COR-L47 (cell line): ENCODE results near the gene TRAF5.
A peak's percentile ranks its signal among the peaks of the same experiment; 100 is the strongest.
"Not testable (repeated sequence)": the region's sequence is repeated elsewhere in the genome, so short reads cannot be mapped to it uniquely, and the experiment has no call there.

ENCODE experiments used
- DNase-seq: peaks from one replicate; lab custom pipeline; 2025; lab: John Stamatoyannopoulos, UW

The TRAF5 gene

GRCh38 chr1:211378844-211379243 lies 52.2 kb downstream of the TRAF5 start:
- no peak for DNase-seq

- no peak for DNase-seq
These were observed 52.8 kb downstream of the TRAF5 start for GRCh38 chr1:211379446-211379845.

- DNase-seq, result no peak
These were observed 55.0 kb downstream of the TRAF5 start for GRCh38 chr1:211381481-211382181.

DNA sequence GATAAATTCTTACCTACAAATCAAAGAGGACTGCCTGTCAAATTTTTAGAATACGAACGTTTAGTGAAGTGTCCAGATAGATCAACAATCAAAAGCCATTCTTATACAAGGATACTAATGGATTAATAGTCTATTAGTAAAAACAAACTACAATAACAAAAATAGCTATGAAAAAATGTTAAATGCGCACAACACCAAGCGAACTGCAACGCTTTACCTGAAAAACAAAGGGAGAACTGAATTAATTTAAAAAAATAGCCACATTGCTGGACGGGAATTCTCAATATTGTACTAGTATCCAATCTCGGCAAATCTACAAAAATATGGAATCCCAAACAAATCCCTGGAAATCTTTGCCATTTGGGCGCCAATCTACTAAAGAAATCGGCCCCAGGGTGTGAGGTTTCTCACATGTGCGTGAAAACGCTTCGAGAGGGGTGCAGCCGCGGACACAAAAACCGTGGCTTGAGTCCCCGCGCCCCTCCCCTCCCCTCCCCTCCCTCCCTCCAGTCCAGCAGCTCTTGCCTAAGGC lies 55.6 kb downstream of the TRAF5 start:
- DNase-seq, result no peak

GRCh38 chr1:211382714-211383480 lies 56.3 kb downstream of the TRAF5 start:
- peak; percentile 92 for DNase-seq

- DNase-seq, result no peak
These were observed 57.9 kb downstream of the TRAF5 start for GRCh38 chr1:211384524-211384923.

DNA sequence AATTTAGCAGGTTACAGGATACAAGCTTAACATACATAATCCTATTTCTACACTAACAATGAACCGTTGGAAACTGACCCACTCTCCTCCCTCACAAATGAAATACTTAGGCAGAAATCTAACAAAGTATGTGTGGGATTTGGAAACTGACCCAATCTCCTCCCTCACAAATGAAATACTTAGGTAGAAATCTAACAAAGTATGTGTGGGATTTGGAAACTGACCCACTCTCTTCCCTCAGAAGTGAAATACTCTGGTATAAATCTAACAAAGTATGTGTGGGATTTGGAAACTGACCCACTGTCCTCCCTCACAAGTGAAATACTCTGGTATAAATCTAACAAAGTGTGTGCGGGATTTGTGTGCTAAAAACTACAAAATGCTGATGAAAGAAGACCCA lies 60.3 kb downstream of the TRAF5 start:
- no peak for DNase-seq

DNA sequence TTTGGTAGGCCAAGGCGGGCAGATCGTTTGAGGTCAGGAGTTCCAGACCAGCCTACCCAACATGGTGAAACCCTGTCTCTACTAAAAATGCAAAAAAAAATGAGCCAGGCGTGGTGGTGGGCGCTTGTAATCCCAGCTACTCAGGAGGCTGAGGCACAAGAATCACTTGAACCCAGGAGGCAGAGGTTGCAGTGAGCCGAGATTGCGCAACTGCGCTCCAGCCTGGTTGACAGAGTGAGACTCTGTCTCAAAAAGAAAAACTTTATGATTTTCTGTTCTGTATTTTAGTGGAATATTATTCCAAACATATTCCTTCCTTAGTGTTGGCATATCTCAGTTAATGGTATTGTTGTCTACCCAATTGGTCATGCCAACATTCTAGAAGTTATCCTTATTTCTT lies 64.2 kb downstream of the TRAF5 start:
- not testable (repeated sequence) for DNase-seq

- DNase-seq, result no peak
These were observed 66.6 kb downstream of the TRAF5 start for GRCh38 chr1:211393203-211393602.

GRCh38 chr1:211398266-211398930 lies 71.8 kb downstream of the TRAF5 start:
- DNase-seq, result not testable (repeated sequence)

DNA sequence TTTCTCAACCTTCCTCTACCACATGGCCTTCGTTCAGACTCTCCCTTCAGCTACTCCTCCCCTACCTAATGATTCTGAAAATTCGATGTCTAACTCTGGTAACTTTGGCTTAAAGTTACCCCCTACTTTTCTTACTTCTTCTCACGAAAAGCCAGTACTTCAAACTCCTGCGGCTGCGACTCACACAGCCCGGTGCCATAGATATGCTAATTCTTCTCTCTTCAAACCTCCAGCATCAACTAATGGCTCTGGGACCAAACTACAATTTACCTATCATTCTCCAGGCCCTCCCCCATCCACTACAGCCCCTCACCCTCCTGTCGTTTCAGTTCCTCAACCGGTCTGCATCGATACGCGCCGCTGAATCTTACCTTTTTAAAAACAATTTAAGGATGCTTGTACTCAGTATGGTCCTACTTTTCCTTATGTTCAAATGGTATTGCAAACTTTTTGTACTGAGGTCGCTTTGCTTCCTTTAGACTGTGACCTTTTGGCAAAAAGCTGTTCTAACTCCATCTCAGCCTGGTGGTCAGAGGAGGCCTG lies 73.3 kb downstream of the TRAF5 start:
- DNase-seq, result not testable (repeated sequence)

DNA sequence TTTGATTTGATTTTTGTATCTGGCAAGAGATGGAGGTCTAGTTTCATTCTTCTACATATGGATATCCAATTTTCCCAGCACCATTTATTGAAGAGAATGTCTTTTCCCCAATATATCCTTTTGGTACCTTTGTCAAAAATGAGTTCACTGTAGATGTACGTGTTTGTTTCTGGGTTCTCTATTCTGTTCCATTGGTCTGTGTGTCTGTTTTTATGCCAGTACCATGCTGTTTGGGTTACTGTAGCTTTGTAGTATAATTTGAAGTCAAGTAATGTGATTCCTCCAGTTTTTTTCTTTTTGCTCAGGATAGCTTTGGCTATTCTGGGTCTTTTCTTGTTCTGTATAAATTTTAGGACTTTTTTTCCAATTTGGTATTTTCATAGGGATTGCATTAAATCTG lies 75.1 kb downstream of the TRAF5 start:
- not testable (repeated sequence) for DNase-seq

GRCh38 chr1:211406086-211406485 lies 79.5 kb downstream of the TRAF5 start:
- DNase-seq, result not testable (repeated sequence)

- not testable (repeated sequence) for DNase-seq
These were observed 81.1 kb downstream of the TRAF5 start for GRCh38 chr1:211407749-211408148.

DNA sequence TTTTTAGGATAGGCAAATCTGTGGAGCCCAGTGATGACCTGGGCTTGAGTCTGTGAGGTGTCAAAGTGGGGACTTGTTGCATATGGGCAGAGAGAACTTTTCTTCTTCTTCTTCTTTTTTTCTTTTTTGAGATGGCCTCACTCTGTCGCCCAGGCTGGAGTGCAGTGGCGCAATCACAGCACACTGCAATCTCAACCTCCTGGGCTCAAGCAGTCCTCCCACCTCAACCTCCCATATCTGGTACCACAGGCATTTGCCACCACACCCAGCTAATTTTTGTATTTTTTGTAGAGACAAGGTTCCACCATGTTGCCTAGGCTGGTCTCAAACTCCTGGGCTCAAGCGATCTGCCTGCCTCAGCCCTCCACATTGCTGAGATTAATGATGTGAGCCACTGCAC lies 85.0 kb downstream of the TRAF5 start:
- no peak for DNase-seq

DNA sequence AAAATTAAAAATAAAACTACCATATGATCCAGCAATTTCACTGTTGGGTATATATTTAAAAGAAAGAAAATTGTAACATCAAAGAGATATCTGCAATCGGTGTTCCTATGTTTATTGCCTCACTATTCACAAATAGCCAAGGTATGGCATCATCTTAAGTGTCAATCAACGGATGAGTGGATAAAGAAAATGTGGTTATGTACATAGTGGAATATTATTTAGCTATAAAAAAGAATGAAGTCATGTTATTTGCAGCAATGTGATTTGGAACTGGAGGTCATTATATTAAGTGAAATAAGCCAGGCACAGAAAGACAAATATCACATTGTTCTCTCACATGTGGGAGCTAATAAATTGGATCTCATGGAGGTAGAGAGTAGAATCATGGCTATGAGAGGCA lies 89.1 kb downstream of the TRAF5 start:
- no peak for DNase-seq

DNA sequence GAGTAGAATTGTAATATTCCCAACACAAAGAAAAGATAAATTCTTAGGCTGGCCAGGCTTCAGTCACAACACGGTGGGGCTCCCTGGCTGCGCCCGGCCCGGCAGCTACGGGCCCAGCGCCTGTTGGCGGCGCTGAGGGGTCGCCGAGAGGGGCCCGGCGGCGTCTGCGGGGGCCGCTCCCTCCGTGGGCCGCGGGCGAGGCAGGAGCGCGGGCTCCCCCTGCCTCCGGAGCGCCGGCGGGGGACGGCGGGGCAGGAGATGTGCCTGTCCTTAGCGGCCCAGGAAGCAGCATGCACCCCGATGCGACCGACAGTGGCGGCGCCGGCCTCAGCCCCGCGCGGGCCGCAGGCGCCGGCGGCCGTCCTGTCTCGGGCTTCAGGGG lies 89.6 kb downstream of the TRAF5 start:
- not testable (repeated sequence) for DNase-seq

GRCh38 chr1:211416628-211417323 lies 90.1 kb downstream of the TRAF5 start:
- DNase-seq, result not testable (repeated sequence)

DNA sequence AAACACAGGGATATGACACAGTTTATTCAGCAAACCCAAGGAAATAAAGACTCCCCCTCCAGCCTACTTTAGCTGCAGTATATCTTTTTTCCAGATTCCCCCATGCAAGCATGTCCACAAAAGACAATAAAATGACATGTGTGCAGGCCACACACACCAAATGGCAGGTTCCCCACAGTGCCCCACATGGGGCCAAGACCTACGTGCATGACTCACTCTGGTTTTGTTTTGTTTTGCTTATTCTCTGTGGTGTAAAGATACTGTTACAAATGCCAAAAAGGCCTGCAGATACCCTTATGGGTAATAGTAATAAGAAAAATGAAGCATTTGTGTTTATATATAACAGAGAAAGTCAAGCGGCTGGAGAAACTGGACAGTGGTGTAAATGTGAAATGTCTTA lies 93.8 kb downstream of the TRAF5 start:
- DNase-seq, result peak; percentile 60

DNA sequence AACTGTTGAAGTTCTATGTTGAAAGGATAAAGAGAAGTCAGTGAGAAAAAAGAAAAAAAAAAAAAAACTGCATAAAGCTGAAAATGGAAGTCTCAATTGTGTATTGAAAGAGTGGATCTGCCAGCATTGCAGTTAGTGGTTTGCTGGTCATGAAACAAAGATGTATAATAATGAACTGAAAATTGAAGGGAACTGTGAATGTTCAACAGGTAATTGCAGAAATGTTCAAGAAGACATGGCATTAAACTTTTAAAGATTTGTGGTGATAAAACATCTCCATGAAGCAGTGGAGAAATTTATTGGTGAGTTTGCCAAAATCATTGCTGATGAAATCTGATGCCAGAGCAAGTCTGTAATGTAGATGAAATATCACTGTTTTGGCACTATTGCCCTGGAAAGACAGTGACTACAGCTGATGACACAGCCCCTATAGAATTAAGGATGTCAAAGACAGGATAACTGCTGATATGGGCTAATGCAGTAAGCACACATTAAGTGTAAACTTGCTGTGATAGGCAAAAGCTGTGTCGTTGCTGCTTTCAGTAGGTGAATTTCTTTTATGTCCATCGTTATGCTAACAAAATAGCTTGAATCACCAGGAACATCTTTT lies 94.3 kb downstream of the TRAF5 start:
- DNase-seq, result no peak

- DNase-seq, result no peak
These were observed 97.4 kb downstream of the TRAF5 start for GRCh38 chr1:211424018-211424417.
